Immature natural killer cell (primary cell): Measurements from ENCODE around the gene GYG2. TPM values are rescaled to one million over a fixed set of nuclear protein-coding genes. Genes with fewer than 3 reads are reported as not detected.
"Not testable (repeated sequence)": the region's sequence is repeated elsewhere in the genome, so short reads cannot be mapped to it uniquely, and the experiment has no call there.

Source experiments
- DNase-seq, 3 donors: peaks; one replicate each; pipeline ENCODE4 v3.0.0; 2022; ENCODE audit warnings: mixed read lengths in 1 of 3
- H3K27ac Mint-ChIP-seq, 6 donors: one replicate each; pipeline ENCODE4 v1.8.0; 2020; ENCODE audit warnings: mixed read lengths in 6 of 6, mild to moderate bottlenecking in 5 of 6, inconsistent platforms in 4 of 6, moderate library complexity in 3 of 6
- H3K27me3 Mint-ChIP-seq, 3 donors: one replicate each; pipeline ENCODE4 v1.8.0; 2020 to 2021; ENCODE audit warnings: low read depth in 3 of 3, mild to moderate bottlenecking in 3 of 3, mixed read lengths in 3 of 3, moderate library complexity in 3 of 3, inconsistent platforms in 1 of 3
- H3K36me3 Mint-ChIP-seq, 3 donors: one replicate each; pipeline ENCODE4 v1.8.0; 2020; ENCODE audit warnings: mixed read lengths in 3 of 3, inconsistent platforms in 2 of 3, mild to moderate bottlenecking in 2 of 3
- H3K4me1 Mint-ChIP-seq, 2 donors: one replicate each; pipeline ENCODE4 v1.8.0; 2020; ENCODE audit warnings: inconsistent platforms in 2 of 2, mild to moderate bottlenecking in 2 of 2, mixed read lengths in 2 of 2, moderate library complexity in 1 of 2
- H3K4me3 Mint-ChIP-seq, 5 donors: one replicate each; pipeline ENCODE4 v1.8.0; 2020; ENCODE audit warnings: mild to moderate bottlenecking in 5 of 5, mixed read lengths in 5 of 5, inconsistent platforms in 3 of 5, moderate library complexity in 3 of 5
- H3K9me3 Mint-ChIP-seq, 6 donors: one replicate each; pipeline ENCODE4 v1.8.0; 2020; ENCODE audit warnings: mild to moderate bottlenecking in 6 of 6, mixed read lengths in 6 of 6, inconsistent platforms in 4 of 6, moderate library complexity in 3 of 6
- polyA plus RNA-seq, 3 donors: library from polyadenylated mRNA; unstranded; fragments of 300-500 nt; fragmentation: Illumina TruSeq; gene quantifications; one replicate each; pipeline ENCODE4 v1.2.3, GENCODE V29; 2021

The GYG2 gene
- polyA plus RNA-seq, 3 donors from 2014 or later = not detected

- H3K4me3 Mint-ChIP-seq, H3K36me3 Mint-ChIP-seq, H3K27me3 Mint-ChIP-seq, H3K9me3 Mint-ChIP-seq, H3K4me1 Mint-ChIP-seq, DNase-seq, H3K27ac Mint-ChIP-seq: not testable (repeated sequence)
Measured at GRCh38 chrX:2799980-2800379, 28.8 kb upstream of the GYG2 start.

GRCh38 chrX:2801223-2801622 is 27.5 kb upstream of the GYG2 start:
- no peaks in the 10 kb centered on the region for H3K9me3 Mint-ChIP-seq
- H3K4me1 Mint-ChIP-seq = no peaks in the 10 kb centered on the region
- no peak overlapping the region for H3K27ac Mint-ChIP-seq
- peaks cover 0 to 4% (median 0%) of the 10 kb centered on the region in 3 donors for H3K36me3 Mint-ChIP-seq
- peaks cover 2 to 4% (median 3%) of the 10 kb centered on the region in 3 donors for H3K27me3 Mint-ChIP-seq
- H3K4me3 Mint-ChIP-seq = no peak overlapping the region
- DNase-seq = no peak

GRCh38 chrX:2802376-2803090 is 26.2 kb upstream of the GYG2 start:
- not testable (repeated sequence) for H3K36me3 Mint-ChIP-seq, H3K27me3 Mint-ChIP-seq, DNase-seq, H3K4me3 Mint-ChIP-seq, H3K4me1 Mint-ChIP-seq, H3K9me3 Mint-ChIP-seq, H3K27ac Mint-ChIP-seq

- H3K4me1 Mint-ChIP-seq, H3K27ac Mint-ChIP-seq, H3K36me3 Mint-ChIP-seq, H3K9me3 Mint-ChIP-seq, H3K27me3 Mint-ChIP-seq, H3K4me3 Mint-ChIP-seq, DNase-seq: not testable (repeated sequence)
Measured at GRCh38 chrX:2803486-2803885, 25.2 kb upstream of the GYG2 start.

GRCh38 chrX:2804106-2804843 is 24.5 kb upstream of the GYG2 start:
- H3K36me3 Mint-ChIP-seq, H3K27me3 Mint-ChIP-seq, H3K4me3 Mint-ChIP-seq, H3K4me1 Mint-ChIP-seq, DNase-seq, H3K27ac Mint-ChIP-seq, H3K9me3 Mint-ChIP-seq: not testable (repeated sequence)

- H3K27ac Mint-ChIP-seq, DNase-seq, H3K4me1 Mint-ChIP-seq, H3K36me3 Mint-ChIP-seq, H3K9me3 Mint-ChIP-seq, H3K4me3 Mint-ChIP-seq, H3K27me3 Mint-ChIP-seq: not testable (repeated sequence)
Measured at GRCh38 chrX:2804858-2805257, 23.9 kb upstream of the GYG2 start.

GRCh38 chrX:2811271-2811670 is 17.5 kb upstream of the GYG2 start:
- no peak overlapping the region for H3K4me3 Mint-ChIP-seq
- no peak overlapping the region for H3K27ac Mint-ChIP-seq
- no peak for DNase-seq
- peaks cover 0 to 5% (median 1%) of the 10 kb centered on the region in 3 donors for H3K27me3 Mint-ChIP-seq
- H3K4me1 Mint-ChIP-seq = peaks cover 0 to 2% of the 10 kb centered on the region in 2 donors
- H3K36me3 Mint-ChIP-seq = no peaks in the 10 kb centered on the region
- no peaks in the 10 kb centered on the region for H3K9me3 Mint-ChIP-seq

- H3K4me1 Mint-ChIP-seq, H3K27me3 Mint-ChIP-seq, H3K27ac Mint-ChIP-seq, H3K36me3 Mint-ChIP-seq, H3K9me3 Mint-ChIP-seq: not testable (repeated sequence)
- peak; percentile 17 to 50 (median 37) for DNase-seq
- H3K4me3 Mint-ChIP-seq = peak overlapping the region in 1 of 5 donors; percentile 29
Measured at GRCh38 chrX:2812161-2812907, 16.4 kb upstream of the GYG2 start.

GRCh38 chrX:2817036-2817435 is 11.7 kb upstream of the GYG2 start:
- Mint-ChIP-seq H3K4me1 (peaks cover 2 to 7% of the 10 kb centered on the region in 2 donors), H3K4me3 (no peak overlapping the region), H3K27me3 (peaks cover 0 to 3% (median 2%) of the 10 kb centered on the region in 3 donors), H3K36me3 (no peaks in the 10 kb centered on the region), H3K27ac (no peak overlapping the region), H3K9me3 (no peaks in the 10 kb centered on the region)
- DNase-seq = no peak

GRCh38 chrX:2819345-2820135 is 9.2 kb upstream of the GYG2 start:
- Mint-ChIP-seq H3K4me3 (no peak overlapping the region), H3K9me3 (no peaks in the 10 kb centered on the region), H3K27me3 (peaks cover 0 to 5% (median 2%) of the 10 kb centered on the region in 3 donors), H3K4me1 (peaks cover 0 to 7% of the 10 kb centered on the region in 2 donors), H3K27ac (no peak overlapping the region), H3K36me3 (no peaks in the 10 kb centered on the region)
- DNase-seq = no peak

GRCh38 chrX:2820136-2820771 is 8.5 kb upstream of the GYG2 start:
- Mint-ChIP-seq H3K36me3 (no peaks in the 10 kb centered on the region), H3K4me1 (peaks cover 0 to 7% of the 10 kb centered on the region in 2 donors), H3K4me3 (no peak overlapping the region), H3K27ac (no peak overlapping the region), H3K27me3 (peaks cover 0 to 5% (median 2%) of the 10 kb centered on the region in 3 donors), H3K9me3 (no peaks in the 10 kb centered on the region)
- DNase-seq = no peak

GRCh38 chrX:2823795-2824386 is 4.8 kb upstream of the GYG2 start:
- no peak overlapping the region for H3K4me3 Mint-ChIP-seq
- peaks cover 0 to 5% (median 2%) of the 10 kb centered on the region in 3 donors for H3K27me3 Mint-ChIP-seq
- H3K27ac Mint-ChIP-seq = no peak overlapping the region
- no peak for DNase-seq
- peaks cover 0 to 7% of the 10 kb centered on the region in 2 donors for H3K4me1 Mint-ChIP-seq
- H3K36me3 Mint-ChIP-seq = no peaks in the 10 kb centered on the region
- no peaks in the 10 kb centered on the region for H3K9me3 Mint-ChIP-seq

- H3K4me3 Mint-ChIP-seq = no peak overlapping the region
- no peaks in the 10 kb centered on the region for H3K9me3 Mint-ChIP-seq
- H3K27me3 Mint-ChIP-seq = peaks cover 0 to 5% (median 2%) of the 10 kb centered on the region in 3 donors
- DNase-seq = no peak
- no peaks in the 10 kb centered on the region for H3K36me3 Mint-ChIP-seq
- peaks cover 0 to 7% of the 10 kb centered on the region in 2 donors for H3K4me1 Mint-ChIP-seq
- no peak overlapping the region for H3K27ac Mint-ChIP-seq
Measured at GRCh38 chrX:2824886-2825285, 3.8 kb upstream of the GYG2 start.
